ENCODE data around the gene ARHGAP10. TPM values are rescaled to one million over a fixed set of nuclear protein-coding genes. Genes with fewer than 3 reads are reported as not detected.

Gene ARHGAP10
- total RNA-seq, 4 donors from 2014 or later = 153 to 404 (median 215) TPM

GRCh38 chr4:147741190-147741788 is 9.4 kb downstream of the ARHGAP10 start:
- TF ChIP-seq POLR2A (IDR thresholded peaks at IDR 0.05) (no peak), EP300 (IDR thresholded peaks at IDR 0.05) (no peak), CTCF (IDR thresholded peaks at IDR 0.05) (no peak), POLR2AphosphoS5 (IDR thresholded peaks at IDR 0.05) (no peak)
- no peak for ATAC-seq
- H3K9me3 ChIP-seq = no peaks in the 10 kb centered on the region
- H3K36me3 ChIP-seq = peaks cover 0 to 24% of the 10 kb centered on the region in 2 donors
- H3K4me1 ChIP-seq = peaks cover 3 to 96% (median 16%) of the 10 kb centered on the region in 3 donors
- no peak overlapping the region for H3K4me3 ChIP-seq
- H3K27me3 ChIP-seq = no peaks in the 10 kb centered on the region
- 67% methylated on average over 1 of the region's 1 CpG; no CpG with 5 or more reads in 1 of the 2 donors for WGBS, 2 donors (ENCODE audit: low coverage in 1 of 2)
- no peak overlapping the region for H3K27ac ChIP-seq

GRCh38 chr4:147747787-147748454 is 16.0 kb downstream of the ARHGAP10 start:
- Histone ChIP-seq H3K9me3 (no peaks in the 10 kb centered on the region), H3K4me1 (peaks cover 7 to 96% (median 19%) of the 10 kb centered on the region in 3 donors), H3K27ac (peak overlapping the region in 2 of 4 donors; percentile 5 to 7), H3K36me3 (peaks cover 0 to 34% of the 10 kb centered on the region in 2 donors), H3K27me3 (no peaks in the 10 kb centered on the region), H3K4me3 (no peak overlapping the region)
- TF ChIP-seq POLR2AphosphoS5 (IDR thresholded peaks at IDR 0.05) (no peak), EP300 (IDR thresholded peaks at IDR 0.05) (no peak), CTCF (IDR thresholded peaks at IDR 0.05) (no peak), POLR2A (IDR thresholded peaks at IDR 0.05) (no peak)
- WGBS, 2 donors (ENCODE audit: low coverage in 1 of 2) = 46 to 92% methylated on average over 3 to 5 of the region's 5 CpGs
- no peak for ATAC-seq

GRCh38 chr4:147749811-147750321 is 18.0 kb downstream of the ARHGAP10 start:
- TF ChIP-seq EP300 (IDR thresholded peaks at IDR 0.05) = no peak
- no peak for TF ChIP-seq POLR2A (IDR thresholded peaks at IDR 0.05)
- no peak for TF ChIP-seq POLR2AphosphoS5 (IDR thresholded peaks at IDR 0.05)
- TF ChIP-seq CTCF (IDR thresholded peaks at IDR 0.05) = no peak
- peaks cover 0 to 17% of the 10 kb centered on the region in 2 donors for H3K36me3 ChIP-seq
- peaks cover 15 to 96% (median 32%) of the 10 kb centered on the region in 3 donors for H3K4me1 ChIP-seq
- no peaks in the 10 kb centered on the region for H3K9me3 ChIP-seq
- 46 to 47% methylated on average over 3 of the region's 3 CpGs for WGBS, 2 donors (ENCODE audit: low coverage in 1 of 2)
- no peaks in the 10 kb centered on the region for H3K27me3 ChIP-seq
- H3K27ac ChIP-seq = no peak overlapping the region
- H3K4me3 ChIP-seq = no peak overlapping the region
- no peak for ATAC-seq

- no peak overlapping the region for H3K4me3 ChIP-seq
- peak overlapping the region; percentile 24 to 83 (median 80) for H3K27ac ChIP-seq
- no peaks in the 10 kb centered on the region for H3K27me3 ChIP-seq
- no peaks in the 10 kb centered on the region for H3K9me3 ChIP-seq
- ATAC-seq = no peak
- H3K4me1 ChIP-seq = peaks cover 18 to 98% (median 45%) of the 10 kb centered on the region in 3 donors
- TF ChIP-seq POLR2AphosphoS5 (IDR thresholded peaks at IDR 0.05) = no peak
- no peak for TF ChIP-seq CTCF (IDR thresholded peaks at IDR 0.05)
- TF ChIP-seq EP300 (IDR thresholded peaks at IDR 0.05) = no peak
- TF ChIP-seq POLR2A (IDR thresholded peaks at IDR 0.05) = no peak
- 72 to 79% methylated on average over 3 to 4 of the region's 4 CpGs for WGBS, 2 donors (ENCODE audit: low coverage in 1 of 2)
- H3K36me3 ChIP-seq = peaks cover 0 to under 1% of the 10 kb centered on the region in 2 donors
These were observed 21.2 kb downstream of the ARHGAP10 start for GRCh38 chr4:147753047-147753446.

All from gastroesophageal sphincter (tissue), 4 donors.